Gastroesophageal sphincter (tissue), 4 donors: ENCODE measurements around the gene RTN4R. TPM values are rescaled to one million over a fixed set of nuclear protein-coding genes. Genes with fewer than 3 reads are reported as not detected.
A peak's percentile ranks its signal among the peaks of the same experiment; 100 is the strongest.
"Not testable (repeated sequence)": the region's sequence is repeated elsewhere in the genome, so short reads cannot be mapped to it uniquely, and the experiment has no call there.

Experiments used
- ATAC-seq: fragments of 150-250 bp; one replicate; pipeline ENCODE4 v1.9.1; 2016; ENCODE audit warnings: mild to moderate bottlenecking, moderate library complexity
- H3K27ac ChIP-seq, 4 donors: fragments of 200-600 bp; sonication (generic) in 3 of 4; 1 replicate in 3 of 4; 2 replicates in 1 of 4; pipeline ENCODE4 v1.5.1; 2016 to 2019
- H3K27me3 ChIP-seq: fragments of 200-600 bp; sonication (generic); one replicate; pipeline ENCODE4 v1.5.1; 2019
- H3K36me3 ChIP-seq, 2 donors: fragments of 200-600 bp; sonication (generic); one replicate each; pipeline ENCODE4 v1.5.1; 2019; ENCODE audit warnings: control low read depth in 1 of 2
- H3K4me1 ChIP-seq, 3 donors: fragments of 200-600 bp; sonication (generic); 1 replicate in 2 of 3; 2 replicates in 1 of 3; pipeline ENCODE4 v1.5.1; 2016 to 2019; ENCODE audit warnings: control low read depth in 2 of 3
- H3K4me3 ChIP-seq, 2 donors: fragments of 200-600 bp; sonication (generic); one replicate each; pipeline ENCODE4 v1.5.1; 2019; ENCODE audit warnings: mild to moderate bottlenecking in 1 of 2, moderate library complexity in 1 of 2
- H3K9me3 ChIP-seq, 3 donors: fragments of 200-600 bp; sonication (generic); one replicate each; pipeline ENCODE4 v1.5.1; 2017 to 2019; ENCODE audit warnings: control low read depth in 2 of 3
- CTCF ChIP-seq, 4 experiments: fragments of 200-600 bp in 2 of 4; fragments of 450-650 bp in 2 of 4; sonication (generic) in 1 of 4; IDR thresholded peaks; one replicate each; pipeline ENCODE4 v1.5.1; 2017 to 2019; ENCODE audit warnings: antibody characterized with exemption in 4 of 4, mild to moderate bottlenecking in 2 of 4, moderate library complexity in 2 of 4
- EP300 ChIP-seq: sonication (generic); formaldehyde crosslinking; IDR thresholded peaks from one replicate; pipeline ENCODE4 v1.6.1; 2017; ENCODE audit warnings: antibody characterized with exemption, mild to moderate bottlenecking
- POLR2A ChIP-seq, 2 donors: fragments of 450-650 bp; IDR thresholded peaks; one replicate each; pipeline ENCODE4 v1.6.1; 2017; ENCODE audit warnings: antibody characterized with exemption in 2 of 2, mild to moderate bottlenecking in 2 of 2, moderate library complexity in 1 of 2
- POLR2AphosphoS5 ChIP-seq: sonication (generic); formaldehyde crosslinking; IDR thresholded peaks from one replicate; pipeline ENCODE4 v1.6.1; 2017; ENCODE audit warnings: antibody characterized with exemption
- WGBS, 2 donors: methylation state at CpG; one replicate each; pipeline ENCODE4 v1.1.5; 2018; ENCODE audit warnings: low coverage in 1 of 2; 5-methylcytosine and 5-hydroxymethylcytosine counted together
- total RNA-seq, 4 donors: library from RNA; depleted of rRNA; stranded (reverse); fragments of >200 nt; gene quantifications; one replicate each; pipeline ENCODE4 v1.1.0, GENCODE V29; 2016

Gene RTN4R
- 1 to 10 TPM in 2 of 4 donors, not detected in 2; 1.3 to 2.4 TPM for total RNA-seq

- peaks cover 0 to 19% (median 10%) of the 10 kb centered on the region in 3 donors for H3K4me1 ChIP-seq
- H3K27me3 ChIP-seq, result peaks cover 12% of the 10 kb centered on the region
- peak within 1 kb of the TSS in 1 of 4 donors; percentile 52 for H3K27ac ChIP-seq
- peak within 1 kb of the TSS; percentile 1 to 60 for H3K4me3 ChIP-seq
- 96% methylated on average over 4 of the region's 58 CpGs; no CpG with 5 or more reads in 1 of the 2 donors for WGBS, 2 donors
- TF ChIP-seq CTCF (IDR thresholded peaks at IDR 0.05) (peak in 3 of 4 experiments; percentile 77 to 91 (median 85)), POLR2AphosphoS5 (no peak)
- peak; percentile 86 for ATAC-seq
- no peaks in the 10 kb centered on the region for H3K9me3 ChIP-seq
- H3K36me3 ChIP-seq, result no peaks in the 10 kb centered on the region
Measured at GRCh38 chr22:20268279-20269012, at the start of gene RTN4R. Gene RTN4R, minus strand, starts transcription at chr22:20268318. Its CDS starts 226 bp downstream, at chr22:20268092.

- TF ChIP-seq CTCF (IDR thresholded peaks at IDR 0.05), result peak in 2 of 4 experiments; percentile 17 to 48
- peaks cover 0 to 55% (median 19%) of the 10 kb centered on the region in 3 donors for H3K4me1 ChIP-seq
- H3K27ac ChIP-seq, H3K9me3 ChIP-seq, H3K4me3 ChIP-seq, ATAC-seq, H3K27me3 ChIP-seq: not testable (repeated sequence)
- WGBS, 2 donors, result 39 to 48% methylated on average over 4 to 7 of the region's 8 CpGs
- H3K36me3 ChIP-seq, result peaks cover 0 to 20% of the 10 kb centered on the region in 2 donors
Measured at GRCh38 chr22:20317402-20318042, 49.4 kb upstream of the RTN4R start.

GRCh38 chr22:20316844-20317401, 48.8 kb upstream of the RTN4R start:
- Histone ChIP-seq H3K27ac (no peak overlapping the region), H3K36me3 (peaks cover 0 to 20% of the 10 kb centered on the region in 2 donors), H3K27me3 (no peaks in the 10 kb centered on the region), H3K9me3 (no peaks in the 10 kb centered on the region), H3K4me3 (no peak overlapping the region), H3K4me1 (peaks cover 0 to 55% (median 19%) of the 10 kb centered on the region in 3 donors)
- TF ChIP-seq EP300 (no peak), CTCF (IDR thresholded peaks at IDR 0.05) (no peak), POLR2A (IDR thresholded peaks at IDR 0.05) (no peak), POLR2AphosphoS5 (no peak)
- no peak for ATAC-seq
- WGBS, 2 donors, result 90% methylated on average over 2 of the region's 8 CpGs; no CpG with 5 or more reads in 1 of the 2 donors

- TF ChIP-seq CTCF (IDR thresholded peaks at IDR 0.05), result no peak
- TF ChIP-seq POLR2A (IDR thresholded peaks at IDR 0.05), result no peak
- TF ChIP-seq EP300, result no peak
- no peak for TF ChIP-seq POLR2AphosphoS5
- Histone ChIP-seq H3K4me3 (no peak overlapping the region), H3K36me3 (peaks cover 0 to 20% of the 10 kb centered on the region in 2 donors), H3K27ac (no peak overlapping the region), H3K4me1 (peaks cover 0 to 49% (median 18%) of the 10 kb centered on the region in 3 donors), H3K27me3 (no peaks in the 10 kb centered on the region), H3K9me3 (no peaks in the 10 kb centered on the region)
- WGBS, 2 donors, result 75% methylated on average over 5 of the region's 12 CpGs; no CpG with 5 or more reads in 1 of the 2 donors
- no peak for ATAC-seq
Measured at GRCh38 chr22:20316217-20316843, 48.2 kb upstream of the RTN4R start.
